SJCRH30 (cell line): Measurements from ENCODE around the gene PLXDC1. TPM values are rescaled to one million over a fixed set of nuclear protein-coding genes. Genes with fewer than 3 reads are reported as not detected.

Source experiments
- DNase-seq, 2 experiments: peaks; one replicate each; pipeline ENCODE4 v3.0.0-alpha.2; 2015 to 2020
- H3K27ac ChIP-seq: fragments of 250-450 bp; sonication (Bioruptor Pico); 2 replicates; pipeline ENCODE4 v1.5.1; 2020; ENCODE audit warnings: mild to moderate bottlenecking, moderate library complexity
- H3K27me3 ChIP-seq: fragments of 250-450 bp; sonication (Bioruptor Pico); 2 replicates; pipeline ENCODE4 v1.5.1; 2020; ENCODE audit warnings: mild to moderate bottlenecking, moderate library complexity
- H3K36me3 ChIP-seq: fragments of 250-450 bp; sonication (Bioruptor Pico); 2 replicates; pipeline ENCODE4 v1.5.1; 2020; ENCODE audit warnings: mild to moderate bottlenecking, moderate library complexity
- H3K4me1 ChIP-seq: fragments of 250-450 bp; sonication (Bioruptor Pico); 2 replicates; pipeline ENCODE4 v1.5.1; 2020; ENCODE audit warnings: mild to moderate bottlenecking, moderate library complexity
- H3K4me3 ChIP-seq: fragments of 250-450 bp; sonication (Bioruptor Pico); 2 replicates; pipeline ENCODE4 v1.5.1; 2020; ENCODE audit warnings: mild to moderate bottlenecking, moderate library complexity
- H3K9me3 ChIP-seq: fragments of 250-450 bp; sonication (Bioruptor Pico); replicated peaks from 2 replicates; pipeline ENCODE4 v1.5.1; 2020; ENCODE audit warnings: mild to moderate bottlenecking, moderate library complexity
- total RNA-seq: library from RNA; depleted of rRNA; stranded (reverse); fragments of >200 nt; shearing (Covaris generic); gene quantifications from 2 replicates; pipeline ENCODE4 v1.2.3, GENCODE V29; 2014

The PLXDC1 gene
- total RNA-seq, 1 experiment from 2014 or later, result 0.06 TPM

DNA sequence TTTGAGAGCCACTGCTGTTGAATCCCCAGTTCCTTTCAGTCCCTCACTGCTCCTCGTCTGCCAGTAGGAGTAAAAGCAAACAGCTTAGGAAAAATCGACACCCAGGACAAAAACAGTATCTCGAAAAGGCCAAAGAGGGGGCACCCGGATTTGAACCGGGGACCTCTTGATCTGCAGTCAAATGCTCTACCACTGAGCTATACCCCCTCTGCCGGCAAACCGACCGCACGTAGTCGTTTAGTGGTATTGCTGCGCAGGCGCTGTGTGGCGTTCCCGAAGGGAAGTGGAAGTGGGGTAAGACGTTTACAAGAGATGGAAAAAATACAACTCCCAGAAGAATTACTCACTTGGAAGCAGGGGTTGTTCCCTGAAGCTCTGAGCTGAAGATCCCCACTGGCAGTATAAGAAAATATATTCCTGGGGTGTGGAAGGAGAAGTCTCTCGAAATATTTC, 2.2 kb upstream of the PLXDC1 start:
- H3K4me3 ChIP-seq, result peak overlapping the region; percentile 65
- no peaks in the 10 kb centered on the region for H3K9me3 ChIP-seq
- H3K4me1 ChIP-seq, result peaks cover 3% of the 10 kb centered on the region; the same call in 1 of the 2 replicates
- peak overlapping the region; percentile 25 for H3K27ac ChIP-seq
- no peaks in the 10 kb centered on the region for H3K27me3 ChIP-seq
- peak; percentile 82 to 93 for DNase-seq
- H3K36me3 ChIP-seq, result no peaks in the 10 kb centered on the region

DNA sequence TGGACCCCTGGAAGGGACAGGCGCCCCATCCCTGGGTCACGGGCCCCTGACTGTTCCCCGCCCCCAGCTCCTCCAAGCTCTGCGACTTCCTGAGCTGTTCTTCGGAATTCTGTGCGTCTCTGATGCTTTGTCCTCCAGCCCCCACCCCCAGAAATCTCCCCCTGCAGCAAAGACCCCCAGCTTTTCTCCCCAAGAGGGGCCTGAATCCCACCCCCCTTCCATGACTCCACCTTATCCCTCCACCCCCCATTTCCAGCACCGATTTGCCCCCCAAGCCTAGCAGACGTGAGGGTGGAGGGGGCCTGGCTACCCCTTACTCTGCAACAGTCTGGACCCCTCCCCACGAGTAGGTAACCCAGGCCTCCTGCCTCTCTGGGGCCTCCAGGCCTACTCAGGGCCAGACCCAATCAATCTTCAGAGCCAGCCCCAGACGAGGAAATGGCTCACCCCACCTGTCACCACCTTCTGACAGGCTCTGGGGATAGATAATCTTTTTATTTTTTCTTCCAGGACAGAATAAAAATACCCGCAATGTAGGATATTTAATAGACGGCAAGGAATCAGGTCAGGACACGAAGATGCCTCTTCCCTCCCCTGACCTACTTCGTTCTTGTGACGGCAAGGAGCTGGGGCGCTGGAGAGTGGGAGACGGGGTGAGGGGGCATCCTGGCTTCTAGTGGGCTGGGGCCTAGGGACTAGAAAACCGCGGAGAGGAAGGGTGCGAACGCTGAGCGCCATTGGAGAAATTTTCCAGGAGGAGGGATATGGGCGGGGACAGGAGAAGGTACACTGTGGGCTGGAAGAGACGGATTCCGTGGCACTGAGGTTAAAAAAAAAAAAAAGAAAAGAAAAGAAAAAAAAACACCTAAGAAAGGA, 744 bp upstream of the PLXDC1 start:
- Histone ChIP-seq H3K27me3 (no peaks in the 10 kb centered on the region), H3K36me3 (no peaks in the 10 kb centered on the region), H3K4me3 (peak overlapping the region; percentile 65), H3K9me3 (no peaks in the 10 kb centered on the region), H3K27ac (no peak overlapping the region), H3K4me1 (peaks cover 3% of the 10 kb centered on the region; the same call in 1 of the 2 replicates)
- peak; percentile 56 to 73 for DNase-seq

DNA sequence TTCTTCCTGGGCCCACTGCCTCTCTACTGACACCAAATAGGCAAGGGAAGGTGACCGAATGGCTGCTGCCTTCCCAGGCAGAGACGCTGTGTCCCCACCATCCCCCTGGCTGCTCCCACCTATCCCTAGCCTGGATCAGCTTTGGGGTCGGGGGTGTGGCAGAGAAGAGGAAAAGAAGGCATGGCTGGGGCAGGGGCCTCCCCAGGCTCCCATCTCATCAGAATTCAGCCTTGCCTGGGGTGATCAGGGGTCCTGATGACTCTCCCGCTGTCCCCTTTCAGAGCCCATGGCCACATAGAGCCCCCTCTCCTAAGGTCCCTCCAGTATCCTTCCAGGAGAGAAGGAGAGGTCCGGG, 665 bp downstream of the PLXDC1 start:
- Histone ChIP-seq H3K27ac (no peak overlapping the region), H3K36me3 (no peaks in the 10 kb centered on the region), H3K27me3 (no peaks in the 10 kb centered on the region), H3K4me1 (peaks cover 3% of the 10 kb centered on the region; the same call in 1 of the 2 replicates), H3K4me3 (no peak overlapping the region), H3K9me3 (no peaks in the 10 kb centered on the region)
- no peak for DNase-seq

DNA sequence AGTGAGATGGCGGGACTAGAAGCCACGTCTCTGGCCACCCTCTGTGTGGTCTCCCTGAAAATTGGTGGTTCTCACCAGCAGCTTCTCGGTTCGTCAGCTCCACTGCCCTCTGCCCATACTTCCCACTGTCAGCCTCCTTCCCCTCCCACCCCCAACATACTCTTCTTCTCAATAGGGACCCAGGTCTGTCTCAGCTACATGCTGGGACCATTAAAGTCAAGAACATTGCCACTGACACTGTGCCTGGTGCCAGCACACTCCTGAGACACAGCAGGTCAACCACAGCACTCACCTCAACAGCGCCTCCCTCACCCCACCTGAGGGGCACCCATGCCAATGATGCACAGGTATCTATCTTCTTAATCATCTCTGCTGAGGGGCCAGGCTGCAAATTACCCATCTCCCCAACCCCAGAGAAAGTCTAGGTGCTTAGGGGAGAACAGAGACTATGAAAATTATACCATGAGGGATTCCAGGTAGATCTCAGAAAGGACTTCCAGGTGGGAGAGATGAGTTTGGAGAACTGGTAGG, 1.3 kb downstream of the PLXDC1 start:
- Histone ChIP-seq H3K4me1 (peaks cover 3% of the 10 kb centered on the region; the same call in 1 of the 2 replicates), H3K27me3 (no peaks in the 10 kb centered on the region), H3K36me3 (no peaks in the 10 kb centered on the region), H3K4me3 (no peak overlapping the region), H3K9me3 (no peaks in the 10 kb centered on the region), H3K27ac (no peak overlapping the region)
- DNase-seq, result no peak

DNA sequence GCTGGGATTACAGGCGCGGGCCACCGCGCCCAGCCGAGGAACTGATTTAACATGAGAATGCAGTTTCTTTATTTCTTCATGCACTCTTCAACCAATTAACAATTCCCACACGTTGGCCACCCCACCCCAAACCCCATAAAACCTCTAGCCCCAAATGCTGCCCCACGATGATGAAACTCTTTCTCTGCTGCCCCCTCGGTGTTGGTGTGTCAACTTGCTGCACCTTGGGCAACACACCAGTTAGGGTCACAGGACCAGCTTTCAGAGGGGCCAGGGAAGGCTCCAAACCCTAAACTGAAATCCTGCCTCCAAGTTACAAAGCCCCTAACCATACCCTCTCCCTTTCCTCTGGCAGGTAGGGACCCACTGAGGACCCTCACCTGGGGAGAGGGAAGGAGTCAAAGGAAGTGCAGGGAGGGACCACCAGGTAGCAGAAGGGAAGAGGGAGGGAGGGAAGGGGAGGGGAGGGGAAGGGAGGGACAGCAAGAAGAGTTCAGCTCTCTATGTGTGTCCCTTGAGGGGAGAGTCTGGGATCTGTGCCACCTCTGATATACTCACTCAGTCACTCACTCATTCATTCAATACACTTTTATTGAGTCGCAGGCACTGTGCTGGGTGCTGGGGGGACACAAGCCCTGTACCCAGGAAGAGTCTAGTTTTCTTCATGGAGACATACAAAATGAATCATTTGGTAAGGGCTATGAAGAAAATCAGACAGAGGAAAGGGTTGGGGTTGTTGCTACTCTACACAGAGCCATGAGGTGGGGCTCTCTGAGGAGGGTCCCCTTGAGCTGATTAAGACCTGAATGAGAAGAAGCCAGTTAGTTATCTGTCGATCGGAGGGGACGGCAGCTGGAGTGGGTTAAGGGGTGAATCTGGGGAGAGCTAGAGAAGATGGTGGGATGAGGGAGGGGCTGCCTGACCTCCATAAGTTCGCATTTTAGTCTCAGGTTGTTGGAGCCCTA, 3.9 kb downstream of the PLXDC1 start:
- Histone ChIP-seq H3K27ac (no peak overlapping the region), H3K4me3 (no peak overlapping the region), H3K9me3 (no peaks in the 10 kb centered on the region), H3K27me3 (no peaks in the 10 kb centered on the region), H3K4me1 (peaks cover 12% of the 10 kb centered on the region), H3K36me3 (no peaks in the 10 kb centered on the region)
- DNase-seq, result no peak

DNA sequence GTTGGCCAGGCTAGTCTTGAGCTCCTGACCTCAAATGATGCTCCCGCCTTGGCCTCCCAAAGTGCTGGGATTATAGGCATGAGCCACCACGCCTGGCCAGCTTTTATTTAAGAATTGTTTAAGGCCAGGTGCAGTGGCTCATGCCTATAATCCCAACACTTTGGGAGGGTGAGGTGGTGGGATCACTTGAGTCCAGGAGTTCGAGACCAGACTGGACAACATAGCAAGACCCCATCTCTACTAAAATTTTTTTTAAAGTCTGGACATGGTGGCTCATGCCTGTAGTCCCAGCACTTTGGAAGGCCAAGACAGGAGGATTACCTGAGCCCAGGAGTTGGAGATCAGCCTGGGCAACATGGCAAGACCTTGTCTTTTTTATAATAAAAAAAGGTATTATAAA, 5.2 kb downstream of the PLXDC1 start:
- DNase-seq, result no peak
- no peak overlapping the region for H3K4me3 ChIP-seq
- no peak overlapping the region for H3K27ac ChIP-seq
- 0 out of 2 replicates have a peak, but pooled peaks cover 1% of the 10 kb centered on the region for H3K9me3 ChIP-seq
- H3K27me3 ChIP-seq, result no peaks in the 10 kb centered on the region
- H3K4me1 ChIP-seq, result peaks cover 8% of the 10 kb centered on the region; the same call in 1 of the 2 replicates
- H3K36me3 ChIP-seq, result no peaks in the 10 kb centered on the region

DNA sequence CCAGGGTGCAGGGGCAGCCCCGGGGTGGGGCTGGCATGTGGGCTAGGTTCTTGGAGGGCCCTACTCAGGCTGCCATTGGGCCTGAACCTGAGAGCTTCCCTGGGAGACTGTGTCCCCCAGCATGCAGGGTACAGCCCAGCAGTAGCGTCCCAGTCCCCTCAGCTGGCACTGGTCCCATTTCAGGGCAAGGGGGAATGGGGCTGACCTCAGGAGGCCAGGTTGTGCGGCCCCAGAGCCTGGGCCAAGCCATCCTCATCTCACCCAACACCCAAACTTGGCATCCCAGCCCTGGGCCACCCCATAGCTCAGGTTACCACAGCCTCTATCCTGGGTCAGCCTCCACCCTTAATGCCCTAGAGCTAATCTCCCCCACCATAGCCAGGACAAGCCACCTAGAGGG, 6.3 kb downstream of the PLXDC1 start:
- Histone ChIP-seq H3K4me1 (peaks cover 8% of the 10 kb centered on the region; the same call in 1 of the 2 replicates), H3K36me3 (no peaks in the 10 kb centered on the region), H3K9me3 (0 out of 2 replicates have a peak, but pooled peaks cover 3% of the 10 kb centered on the region), H3K27me3 (no peaks in the 10 kb centered on the region), H3K4me3 (no peak overlapping the region), H3K27ac (no peak overlapping the region)
- DNase-seq, result no peak

DNA sequence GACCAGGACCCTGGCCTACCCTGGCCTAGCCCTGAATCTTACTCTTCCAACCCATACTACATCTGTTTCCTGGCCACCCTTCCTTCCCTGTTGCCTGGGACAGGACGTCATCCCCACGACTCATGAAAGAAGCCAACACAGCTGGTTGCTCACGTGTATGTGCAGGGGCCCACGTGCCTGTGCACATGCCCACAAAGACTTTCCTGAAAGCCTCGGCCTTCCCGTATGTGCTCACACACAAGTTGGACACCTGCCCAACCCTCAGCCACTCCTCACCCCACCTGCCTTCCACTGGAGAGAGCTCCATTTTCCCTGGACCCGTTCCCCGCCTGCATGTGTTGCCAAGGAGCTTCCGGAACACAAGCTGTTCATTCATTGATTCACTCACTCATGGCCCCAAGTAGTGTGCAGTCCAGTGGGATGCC, 7.0 kb downstream of the PLXDC1 start:
- Histone ChIP-seq H3K27ac (no peak overlapping the region), H3K36me3 (no peaks in the 10 kb centered on the region), H3K27me3 (no peaks in the 10 kb centered on the region), H3K4me1 (peaks cover 14% of the 10 kb centered on the region), H3K9me3 (0 out of 2 replicates have a peak, but pooled peaks cover 3% of the 10 kb centered on the region), H3K4me3 (no peak overlapping the region)
- peak; percentile 66 to 70 for DNase-seq

DNA sequence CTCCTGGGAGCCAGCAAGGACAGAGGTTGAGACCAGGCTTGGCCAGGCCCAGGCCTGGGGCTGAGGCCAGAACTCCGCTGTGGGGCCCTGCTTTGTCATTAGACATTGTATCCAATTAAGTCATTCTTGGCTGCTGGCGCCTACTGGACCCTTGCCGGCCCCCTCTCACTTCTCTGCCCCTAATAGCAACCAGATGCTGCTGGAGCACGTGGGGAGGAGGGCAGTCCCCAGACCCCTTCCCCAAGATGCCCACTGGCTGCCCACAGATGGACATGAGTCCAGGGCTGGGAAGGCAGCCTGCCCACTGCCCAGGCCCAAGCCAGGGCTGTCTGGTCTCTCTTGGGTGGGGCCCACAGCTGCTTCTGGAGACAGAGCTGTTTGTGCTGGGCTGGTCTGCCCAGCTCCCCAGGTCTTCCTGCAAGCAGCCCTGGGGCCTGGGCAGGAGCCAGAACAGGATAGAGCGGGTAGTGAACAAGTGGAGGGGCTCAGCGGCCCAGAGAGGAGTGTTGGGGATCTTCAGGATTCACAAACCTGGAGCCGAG, 7.8 kb downstream of the PLXDC1 start:
- H3K4me3 ChIP-seq, result no peak overlapping the region
- H3K27ac ChIP-seq, result no peak overlapping the region
- 0 out of 2 replicates have a peak, but pooled peaks cover 3% of the 10 kb centered on the region for H3K9me3 ChIP-seq
- no peaks in the 10 kb centered on the region for H3K36me3 ChIP-seq
- no peak for DNase-seq
- no peaks in the 10 kb centered on the region for H3K27me3 ChIP-seq
- H3K4me1 ChIP-seq, result peaks cover 22% of the 10 kb centered on the region

DNA sequence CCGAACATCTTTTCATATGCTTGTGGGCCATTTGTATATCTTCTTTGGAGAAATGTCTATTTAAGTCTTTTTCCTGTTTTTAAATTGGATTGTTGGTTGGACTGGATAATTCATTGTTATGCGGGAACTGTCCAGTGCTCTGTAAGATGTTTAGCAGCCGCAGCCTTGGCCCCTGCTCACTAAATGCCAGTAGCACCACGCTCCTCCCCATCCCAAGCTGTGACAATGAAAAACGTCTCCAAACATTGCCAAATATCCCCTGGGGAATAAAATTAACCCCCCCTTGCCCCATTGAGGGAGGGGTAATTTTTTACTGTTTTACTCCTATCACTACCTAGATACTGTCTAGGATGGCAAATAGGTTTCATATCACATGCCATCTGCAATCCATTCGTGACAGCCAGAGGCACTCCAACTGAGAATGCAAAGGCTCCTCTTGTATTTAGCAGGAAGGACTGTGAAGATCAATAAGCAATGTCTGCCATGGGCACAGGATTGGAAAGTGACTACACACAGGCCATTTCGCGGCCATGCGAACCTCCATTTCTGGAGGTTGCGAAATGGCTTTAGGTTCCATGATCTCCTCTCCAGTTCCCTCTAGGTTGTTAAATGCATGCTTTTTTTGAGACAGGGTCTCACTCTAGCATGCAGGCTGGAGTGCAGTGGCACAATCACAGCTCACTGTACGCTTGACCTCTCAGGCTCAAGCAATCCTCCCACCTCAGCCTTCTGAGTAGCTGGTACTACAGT, 9.3 kb downstream of the PLXDC1 start:
- no peak overlapping the region for H3K27ac ChIP-seq
- H3K4me1 ChIP-seq, result peaks cover 27% of the 10 kb centered on the region
- H3K36me3 ChIP-seq, result no peaks in the 10 kb centered on the region
- no peaks in the 10 kb centered on the region for H3K27me3 ChIP-seq
- no peak overlapping the region for H3K4me3 ChIP-seq
- no peak for DNase-seq
- 0 out of 2 replicates have a peak, but pooled peaks cover 3% of the 10 kb centered on the region for H3K9me3 ChIP-seq

DNA sequence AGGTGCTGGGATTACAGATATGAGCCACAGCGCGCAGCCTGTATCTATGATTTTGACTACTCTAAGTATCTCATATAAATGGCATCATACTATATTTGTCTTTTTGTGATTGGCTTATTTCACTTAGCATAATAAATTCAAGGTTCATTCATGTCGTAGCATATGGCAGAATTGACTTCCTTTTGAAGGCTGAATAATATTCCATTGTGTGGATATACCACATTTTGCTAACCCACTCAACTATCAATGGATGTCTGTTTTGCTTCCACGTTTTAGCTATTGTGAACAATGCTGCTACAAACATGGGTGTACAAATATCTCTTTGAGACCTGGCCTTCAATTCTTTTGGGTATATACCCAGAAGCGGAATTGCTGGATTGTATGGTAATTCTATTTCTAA, 10.1 kb downstream of the PLXDC1 start:
- Histone ChIP-seq H3K27me3 (no peaks in the 10 kb centered on the region), H3K36me3 (no peaks in the 10 kb centered on the region), H3K4me1 (peaks cover 27% of the 10 kb centered on the region), H3K9me3 (0 out of 2 replicates have a peak, but pooled peaks cover 3% of the 10 kb centered on the region), H3K27ac (no peak overlapping the region), H3K4me3 (no peak overlapping the region)
- no peak for DNase-seq

DNA sequence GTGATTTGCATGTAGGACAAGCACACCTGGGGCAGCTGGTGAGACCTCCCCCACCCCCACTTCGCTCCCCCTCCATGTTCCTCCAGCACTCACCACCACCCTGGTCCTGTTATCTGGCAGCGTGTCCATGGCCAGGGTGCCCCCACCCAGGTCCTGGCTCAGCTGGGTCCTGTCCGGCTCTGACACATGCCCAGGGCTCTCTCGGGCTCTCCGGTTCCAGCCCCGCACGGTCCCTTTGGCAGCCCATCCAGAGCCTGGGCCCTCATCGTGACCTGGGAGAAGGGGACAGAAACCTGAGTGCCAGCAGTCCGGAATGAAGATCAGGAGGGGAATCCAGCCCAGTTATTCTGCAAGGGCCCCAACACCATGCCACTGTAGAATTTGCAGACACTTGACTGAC, 11.9 kb downstream of the PLXDC1 start:
- Histone ChIP-seq H3K4me1 (peaks cover 25% of the 10 kb centered on the region), H3K36me3 (no peaks in the 10 kb centered on the region), H3K4me3 (no peak overlapping the region), H3K27me3 (no peaks in the 10 kb centered on the region), H3K9me3 (0 out of 2 replicates have a peak, but pooled peaks cover 3% of the 10 kb centered on the region), H3K27ac (peak overlapping the region; percentile 81)
- DNase-seq, result no peak

DNA sequence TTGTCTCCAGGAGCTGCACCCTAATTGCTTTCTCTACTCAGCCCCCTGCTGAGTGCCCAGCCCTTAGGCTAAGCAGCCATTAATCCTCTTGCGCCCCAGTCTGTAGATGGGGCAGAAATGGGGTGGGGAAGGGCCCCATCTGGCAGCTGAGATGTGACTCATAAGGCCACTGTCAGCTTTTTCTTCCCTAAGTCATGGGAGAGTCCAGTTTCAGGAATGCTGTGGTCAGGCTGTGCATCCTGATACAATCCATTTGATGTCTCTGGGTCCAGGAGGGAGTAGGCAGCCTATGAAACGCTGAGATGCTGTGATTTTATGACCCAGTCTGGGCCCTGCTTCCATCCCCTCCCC, 12.3 kb downstream of the PLXDC1 start:
- DNase-seq, result peak; percentile 67 to 73
- H3K4me1 ChIP-seq, result peaks cover 21% of the 10 kb centered on the region
- 0 out of 2 replicates have a peak, but pooled peaks cover 3% of the 10 kb centered on the region for H3K9me3 ChIP-seq
- H3K36me3 ChIP-seq, result no peaks in the 10 kb centered on the region
- H3K27ac ChIP-seq, result peak overlapping the region; percentile 81
- peak overlapping the region; percentile 21; the same call in 1 of the 2 replicates for H3K4me3 ChIP-seq
- no peaks in the 10 kb centered on the region for H3K27me3 ChIP-seq
